GM18502 (cell line): ENCODE data around the gene COX6B1.
A peak's percentile ranks its signal among the peaks of the same experiment; 100 is the strongest.
"Not testable (repeated sequence)": the region's sequence is repeated elsewhere in the genome, so short reads cannot be mapped to it uniquely, and the experiment has no call there.

ENCODE experiments used
- ATAC-seq: cut with Tn5 transposase; IDR thresholded peaks from one replicate; pipeline ENCODE4 v1.9.1; 2021; ENCODE audit warnings: mild to moderate bottlenecking; ENCODE audit not compliant: unreplicated experiment, poor library complexity

COX6B1 gene

GRCh38 chr19:35648017-35648961 lies at the start of gene COX6B1:
COX6B1 (plus strand) TSS chr19:35648323; CDS start chr19:35651244, 2,921 bp downstream.
- ATAC-seq: peak; percentile 60

DNA sequence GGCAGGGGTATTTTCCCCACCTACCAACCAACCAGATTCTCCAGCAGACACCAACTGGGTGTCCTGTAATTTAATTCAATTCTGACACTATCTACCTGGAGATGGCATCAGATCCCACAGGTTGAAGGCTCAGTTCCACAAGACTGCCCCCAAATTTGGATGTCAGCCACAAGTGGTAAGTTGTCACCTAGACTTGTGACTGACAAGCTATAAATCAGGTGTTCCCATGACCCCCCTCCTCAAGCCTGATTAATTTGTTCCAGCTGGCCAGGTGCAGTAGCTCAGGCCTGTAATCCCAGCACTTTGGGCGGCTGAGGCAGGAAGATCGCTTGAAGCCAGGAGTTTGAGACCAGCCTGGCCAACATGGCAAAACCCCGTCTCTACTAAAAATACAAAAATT lies 46.2 kb upstream of the COX6B1 start:
- no peak for ATAC-seq

- not testable (repeated sequence) for ATAC-seq
These were observed 43.7 kb upstream of the COX6B1 start for GRCh38 chr19:35604436-35604835.

DNA sequence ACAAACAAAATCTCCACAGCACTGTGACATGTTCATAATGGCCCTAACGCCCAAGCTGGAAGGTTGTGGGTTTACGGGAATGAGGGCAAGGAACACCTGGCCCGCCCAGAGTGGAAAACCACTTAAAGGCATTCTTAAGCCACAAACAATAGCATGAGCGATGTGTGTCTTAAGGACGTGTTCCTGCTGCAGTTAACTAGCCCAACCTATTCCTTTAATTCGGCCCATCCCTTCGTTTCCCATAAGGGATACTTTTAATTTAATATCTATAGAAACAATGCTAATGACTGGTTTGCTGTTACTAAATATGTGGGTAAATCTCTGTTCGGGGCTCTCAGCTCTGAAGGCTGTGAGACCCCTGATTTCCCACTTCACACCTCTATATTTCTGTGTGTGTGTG lies 41.0 kb upstream of the COX6B1 start:
- ATAC-seq: not testable (repeated sequence)

- no peak for ATAC-seq
These were observed 40.5 kb upstream of the COX6B1 start for GRCh38 chr19:35607661-35608060.

- ATAC-seq: no peak
These were observed 39.9 kb upstream of the COX6B1 start for GRCh38 chr19:35608251-35608650.

DNA sequence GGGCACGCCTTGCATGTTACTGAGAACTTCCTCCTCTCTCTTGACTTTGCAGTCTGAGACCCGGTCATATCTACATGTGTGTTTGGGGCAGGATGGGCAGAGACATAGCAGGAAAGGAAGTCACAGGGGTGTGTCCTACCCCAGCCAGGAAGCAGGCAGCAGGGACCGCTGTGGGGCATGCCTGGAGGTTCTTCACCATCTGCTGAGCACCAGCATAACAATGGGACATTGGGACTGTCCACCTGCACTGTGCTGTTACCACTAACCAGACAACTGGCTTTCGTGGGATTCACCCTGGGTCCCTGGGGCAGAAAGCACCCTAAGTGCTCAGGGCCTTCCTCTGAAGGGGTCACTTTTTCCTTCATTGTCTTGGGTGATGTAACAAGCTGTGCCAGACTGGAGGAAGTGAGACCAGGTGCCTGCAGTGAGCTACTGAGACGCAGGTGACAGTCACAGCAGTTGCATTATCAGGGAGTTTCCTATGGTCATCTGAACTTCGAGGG lies 38.2 kb upstream of the COX6B1 start:
- no peak for ATAC-seq

- no peak for ATAC-seq
These were observed 35.9 kb upstream of the COX6B1 start for GRCh38 chr19:35612224-35612558.

- peak; percentile 80 for ATAC-seq
These were observed 35.4 kb upstream of the COX6B1 start, which contains the start of gene HAUS5 for GRCh38 chr19:35612559-35613321. HAUS5 (plus strand) TSS chr19:35612735; CDS start chr19:35612795, 60 bp downstream.

- no peak for ATAC-seq
These were observed 34.5 kb upstream of the COX6B1 start for GRCh38 chr19:35613574-35613973.

DNA sequence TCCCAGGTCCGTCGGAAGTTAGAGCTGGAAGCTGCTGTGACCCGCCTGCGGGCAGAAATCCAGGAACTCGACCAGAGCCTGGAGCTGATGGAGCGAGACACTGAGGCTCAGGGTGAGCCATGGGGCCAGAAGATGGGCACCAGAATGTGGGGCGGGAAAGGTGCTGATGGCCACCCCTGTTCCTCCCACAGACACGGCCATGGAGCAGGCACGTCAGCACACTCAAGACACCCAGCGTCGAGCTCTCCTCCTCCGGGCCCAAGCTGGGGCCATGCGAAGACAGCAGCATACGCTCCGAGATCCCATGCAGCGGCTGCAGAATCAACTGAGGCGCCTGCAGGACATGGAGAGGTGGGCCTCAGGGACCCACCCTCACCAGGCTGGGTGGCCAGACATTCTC lies 33.1 kb upstream of the COX6B1 start:
- ATAC-seq: no peak

DNA sequence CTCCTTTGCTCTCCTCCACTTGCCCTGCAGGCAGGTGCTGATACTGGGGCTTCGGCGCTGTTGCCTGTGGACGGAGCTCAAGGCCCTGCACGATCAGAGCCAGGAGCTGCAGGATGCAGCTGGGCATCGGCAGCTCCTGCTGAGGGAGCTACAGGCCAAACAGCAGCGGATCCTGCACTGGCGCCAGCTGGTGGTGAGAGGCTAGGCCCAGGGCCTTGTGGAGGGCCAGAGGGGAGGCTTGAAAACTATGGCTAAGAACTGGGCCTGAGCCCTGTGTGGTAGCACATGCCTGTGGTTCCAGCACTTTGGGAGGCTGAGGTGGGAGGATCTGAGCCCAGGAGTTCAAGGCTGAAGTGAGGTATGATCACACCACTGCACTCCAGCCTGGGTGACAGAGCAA lies 29.3 kb upstream of the COX6B1 start:
- no peak for ATAC-seq

GRCh38 chr19:35619290-35619923 lies 28.7 kb upstream of the COX6B1 start:
- no peak for ATAC-seq

DNA sequence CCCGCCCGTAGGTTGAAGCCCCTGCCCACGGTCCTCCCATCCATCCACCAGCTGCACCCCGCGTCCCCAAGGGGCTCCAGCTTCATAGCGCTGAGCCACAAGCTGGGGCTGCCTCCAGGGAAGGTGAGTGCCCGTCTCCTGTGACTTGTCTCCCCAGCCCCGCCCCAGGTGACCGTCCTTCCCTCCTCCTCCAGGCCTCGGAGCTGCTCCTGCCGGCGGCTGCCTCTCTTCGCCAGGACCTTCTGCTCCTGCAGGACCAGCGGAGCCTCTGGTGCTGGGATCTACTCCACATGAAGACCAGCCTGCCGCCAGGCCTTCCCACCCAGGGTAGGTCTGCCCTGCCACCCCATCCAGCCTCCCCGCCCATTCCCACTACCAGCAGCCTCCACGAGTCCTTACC lies 28.1 kb upstream of the COX6B1 start:
- ATAC-seq: no peak

DNA sequence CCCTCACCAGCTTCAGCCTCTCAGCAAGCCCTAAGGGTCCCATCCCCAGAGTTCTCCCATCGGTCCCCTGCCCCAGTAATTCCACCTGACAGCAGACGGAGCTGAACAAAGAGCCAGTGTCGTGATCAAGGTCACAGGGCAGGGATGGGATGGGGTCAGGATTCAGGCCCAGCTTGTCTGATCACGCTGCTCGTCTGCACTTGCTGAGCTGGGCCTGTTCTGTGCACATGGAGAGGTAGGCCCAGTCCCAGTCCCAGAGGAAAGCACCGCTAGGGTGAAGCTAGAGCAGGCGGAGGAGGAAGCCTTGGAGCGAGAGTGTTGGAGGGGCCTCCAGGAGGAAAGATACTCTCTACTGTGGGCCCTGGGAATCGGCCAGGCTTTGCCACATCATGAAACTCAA lies 26.4 kb upstream of the COX6B1 start:
- ATAC-seq: no peak

- no peak for ATAC-seq
These were observed 25.4 kb upstream of the COX6B1 start for GRCh38 chr19:35622750-35623149.

GRCh38 chr19:35623327-35624010 lies 24.7 kb upstream of the COX6B1 start:
- no peak for ATAC-seq

DNA sequence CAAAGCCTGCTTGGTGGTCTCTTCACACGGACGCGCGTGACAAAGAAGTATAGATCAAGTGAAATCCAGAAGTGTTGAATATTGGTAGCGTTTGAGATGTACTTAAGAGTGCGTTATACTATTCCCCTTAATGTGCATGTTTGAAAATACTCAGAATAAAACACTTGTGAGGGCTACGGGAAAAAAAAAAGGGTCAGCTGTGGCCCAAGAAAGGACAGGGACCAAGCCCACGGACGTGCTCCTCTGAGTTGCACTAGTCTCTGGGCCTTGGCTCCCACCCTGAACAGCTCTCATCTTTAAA lies 19.9 kb upstream of the COX6B1 start:
- no peak for ATAC-seq

DNA sequence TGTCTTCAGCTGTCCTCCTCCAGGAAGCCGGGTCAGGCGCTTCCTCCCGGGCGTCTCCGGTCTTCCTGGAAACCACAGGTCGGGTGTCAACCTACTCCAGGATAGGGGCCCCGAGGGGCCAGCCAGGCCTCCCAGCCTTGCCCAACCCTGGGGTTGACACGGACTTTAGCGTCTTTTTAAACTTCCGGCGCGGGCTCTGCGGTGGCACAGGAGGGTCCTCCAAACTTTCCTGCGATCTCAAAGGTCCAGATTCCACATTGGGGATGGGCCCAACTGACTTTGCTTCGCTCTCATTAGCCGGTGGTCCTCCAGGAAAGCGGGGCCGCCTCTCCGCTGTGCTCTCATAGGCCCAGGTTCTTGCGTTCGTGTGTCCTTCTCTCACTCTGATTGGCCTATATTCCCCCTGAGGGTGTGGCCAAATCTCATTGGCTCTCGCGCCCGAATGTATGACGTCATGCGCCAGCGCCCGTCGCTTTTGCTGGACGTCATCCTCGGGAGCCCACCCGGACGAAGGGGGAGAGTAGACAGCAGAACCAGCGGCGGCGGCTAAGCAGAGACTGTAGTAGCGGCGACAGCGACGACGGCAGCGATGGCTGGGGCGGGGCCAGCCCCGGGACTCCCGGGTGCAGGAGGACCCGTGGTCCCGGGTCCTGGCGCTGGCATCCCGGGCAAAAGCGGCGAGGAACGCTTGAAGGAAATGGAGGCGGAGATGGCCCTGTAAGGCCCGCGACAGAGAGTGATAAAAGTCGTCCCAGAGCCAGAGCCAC lies 19.4 kb upstream of the COX6B1 start, which contains the start of gene RBM42:
Gene RBM42, plus strand, starts transcription at position 472 of the 767 bp plus-strand sequence. Its CDS starts 118 bp downstream, at position 590.
- ATAC-seq: peak; percentile 96

GRCh38 chr19:35629332-35629633 lies 18.8 kb upstream of the COX6B1 start:
- peak; percentile 5 for ATAC-seq
